ENCODE results near the gene CCL5.

The CCL5 gene

DNA sequence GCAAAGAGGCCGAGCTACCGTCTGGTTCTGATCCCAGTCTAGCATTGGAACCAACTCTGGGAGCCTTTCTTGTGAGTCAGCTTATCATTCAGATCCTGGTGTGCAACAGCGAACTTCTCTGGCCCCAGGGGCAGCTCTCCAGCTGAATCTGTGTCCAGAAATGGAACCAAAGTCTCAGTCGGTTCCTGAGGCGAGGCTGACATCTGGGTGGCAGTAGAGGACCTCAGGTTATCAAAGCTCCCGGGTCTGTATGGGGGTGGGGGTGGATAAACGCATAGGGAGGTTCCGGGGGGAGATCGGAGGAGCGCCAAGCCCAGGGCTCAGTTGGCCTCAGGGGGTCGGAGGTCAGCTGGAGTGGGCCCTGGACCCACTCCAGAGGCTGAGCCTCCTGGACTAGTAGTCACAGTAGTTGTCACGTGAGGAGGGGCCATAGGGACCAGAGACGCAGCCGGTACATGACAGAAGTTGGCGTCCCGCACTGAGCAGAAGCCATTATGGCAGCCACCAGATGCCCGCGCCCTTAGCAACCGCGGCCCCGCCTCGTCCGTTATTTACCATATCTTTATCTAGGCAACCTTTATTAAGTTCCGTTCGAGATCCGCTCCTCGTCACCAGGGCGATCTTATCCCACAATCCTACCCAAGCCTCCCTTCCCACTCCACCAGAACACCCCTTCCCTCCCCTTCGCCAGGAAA lies 37.5 kb upstream of the CCL5 start:
- ChIA-PET POLR2A (interaction anchor here (4.4 kb wide), 1 partner anchor 13 kb away, joined by 18 read pairs; the partner anchor contains the start of gene RDM1), CTCF (interaction anchor here (0.7 kb wide), 1 partner anchor 25 kb away, joined by 3 read pairs; no protein-coding TSS in a partner anchor)
- TF ChIP-seq SUZ12 (IDR thresholded peaks at IDR 0.05) = no peak
- TF ChIP-seq NFRKB (IDR thresholded peaks at IDR 0.05) = no peak
- no peak for TF ChIP-seq ARNT (IDR thresholded peaks at IDR 0.05)
- TF ChIP-seq HDGF (IDR thresholded peaks at IDR 0.05; ENCODE audit: borderline replicate concordance) = no peak
- no peak for TF ChIP-seq L3MBTL2 (conservative IDR thresholded peaks at IDR 0.05)
- TF ChIP-seq SP1 (IDR thresholded peaks at IDR 0.05) = no peak
- no peak for TF ChIP-seq ZNF384 (IDR thresholded peaks at IDR 0.05)
- no peak for TF ChIP-seq FOXA1 (IDR thresholded peaks at IDR 0.05)
- no peak for TF ChIP-seq BHLHE40 (IDR thresholded peaks at IDR 0.05; ENCODE audit: borderline replicate concordance)

GRCh38 chr17:35915153-35915964 lies 35.2 kb upstream of the CCL5 start:
- CTCF ChIA-PET = interaction anchor here (1.3 kb wide), 1 partner anchor 16 kb away, joined by 4 read pairs; no protein-coding TSS in a partner anchor
- DNase-seq (ENCODE audit: extremely low spot score) = no peak
- no peak for TF ChIP-seq HDGF (IDR thresholded peaks at IDR 0.05; ENCODE audit: borderline replicate concordance)
- POLR2A ChIA-PET = interaction anchor here (0.8 to 4.4 kb wide), 3 partner anchors 16 to 107 kb away, joined by 3 to 18 read pairs (median 3); partner anchors contain the start of gene RDM1

More for the DNA sequence above, 37.5 kb upstream of the CCL5 start:
- no peak for DNase-seq (ENCODE audit: extremely low spot score)

DNA sequence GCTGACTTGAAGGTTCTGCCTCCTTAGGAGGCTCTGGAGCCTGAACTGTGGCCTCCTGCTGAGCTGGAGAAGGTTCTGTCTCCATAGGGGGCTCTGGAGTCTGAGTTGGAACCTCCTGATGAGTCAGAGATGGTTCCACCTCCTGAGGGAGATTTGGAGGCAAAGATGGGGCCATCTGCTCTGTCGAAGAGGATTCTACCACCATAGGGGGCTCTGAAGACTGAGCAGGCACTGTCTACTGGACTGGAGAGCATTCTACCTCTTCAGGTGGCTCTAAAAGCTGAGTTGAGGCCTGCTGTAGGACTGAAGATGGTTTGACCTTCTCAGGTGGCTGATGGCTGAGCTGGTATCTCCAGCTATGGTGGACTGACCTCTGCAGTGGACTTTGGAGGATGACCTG lies 34.2 kb upstream of the CCL5 start:
- CTCF ChIA-PET = no interaction called here
- no peak for TF ChIP-seq SP1 (IDR thresholded peaks at IDR 0.05)
- TF ChIP-seq NFRKB (IDR thresholded peaks at IDR 0.05) = no peak
- no peak for TF ChIP-seq HDGF (IDR thresholded peaks at IDR 0.05; ENCODE audit: borderline replicate concordance)
- TF ChIP-seq, protein P1, sequence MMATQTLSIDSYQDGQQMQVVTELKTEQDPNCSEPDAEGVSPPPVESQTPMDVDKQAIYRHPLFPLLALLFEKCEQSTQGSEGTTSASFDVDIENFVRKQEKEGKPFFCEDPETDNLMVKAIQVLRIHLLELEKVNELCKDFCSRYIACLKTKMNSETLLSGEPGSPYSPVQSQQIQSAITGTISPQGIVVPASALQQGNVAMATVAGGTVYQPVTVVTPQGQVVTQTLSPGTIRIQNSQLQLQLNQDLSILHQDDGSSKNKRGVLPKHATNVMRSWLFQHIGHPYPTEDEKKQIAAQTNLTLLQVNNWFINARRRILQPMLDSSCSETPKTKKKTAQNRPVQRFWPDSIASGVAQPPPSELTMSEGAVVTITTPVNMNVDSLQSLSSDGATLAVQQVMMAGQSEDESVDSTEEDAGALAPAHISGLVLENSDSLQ (IDR thresholded peaks at IDR 0.05) = no peak
- TF ChIP-seq BHLHE40 (IDR thresholded peaks at IDR 0.05; ENCODE audit: borderline replicate concordance) = no peak
- TF ChIP-seq LEF1 (IDR thresholded peaks at IDR 0.05; ENCODE audit: borderline replicate concordance) = no peak
- TF ChIP-seq CTBP1 (IDR thresholded peaks at IDR 0.05; ENCODE audit: borderline replicate concordance) = no peak
- no peak for TF ChIP-seq ZNF384 (IDR thresholded peaks at IDR 0.05)
- TF ChIP-seq SUZ12 (IDR thresholded peaks at IDR 0.05) = no peak
- no peak for TF ChIP-seq FOXK2 (IDR thresholded peaks at IDR 0.05)
- TF ChIP-seq TARDBP (IDR thresholded peaks at IDR 0.05) = no peak
- no peak for TF ChIP-seq ARNT (IDR thresholded peaks at IDR 0.05)
- no peak for DNase-seq (ENCODE audit: extremely low spot score)
- POLR2A ChIA-PET = interaction anchor here (1.3 to 4.4 kb wide), 2 partner anchors 12 to 17 kb away, joined by 3 to 18 read pairs; partner anchors contain the start of gene RDM1

- CTCF ChIA-PET = no interaction called here
- no peak for DNase-seq (ENCODE audit: extremely low spot score)
- POLR2A ChIA-PET = interaction anchor here (1.3 to 4.4 kb wide), 2 partner anchors 11 to 17 kb away, joined by 3 to 18 read pairs; partner anchors contain the start of gene RDM1
- no peak for TF ChIP-seq FOXM1 (IDR thresholded peaks at IDR 0.05; ENCODE audit: borderline replicate concordance)
- no peak for TF ChIP-seq ARNT (IDR thresholded peaks at IDR 0.05)
- TF ChIP-seq ELF4 (IDR thresholded peaks at IDR 0.05) = no peak
- TF ChIP-seq NFRKB (IDR thresholded peaks at IDR 0.05) = no peak
- no peak for TF ChIP-seq L3MBTL2 (conservative IDR thresholded peaks at IDR 0.05)
- TF ChIP-seq CTBP1 (IDR thresholded peaks at IDR 0.05; ENCODE audit: borderline replicate concordance) = no peak
- TF ChIP-seq HDGF (IDR thresholded peaks at IDR 0.05; ENCODE audit: borderline replicate concordance) = no peak
- TF ChIP-seq BHLHE40 (IDR thresholded peaks at IDR 0.05; ENCODE audit: borderline replicate concordance) = no peak
- no peak for TF ChIP-seq FOXA1 (IDR thresholded peaks at IDR 0.05)
- no peak for TF ChIP-seq SP1 (IDR thresholded peaks at IDR 0.05)
- TF ChIP-seq ZNF384 (IDR thresholded peaks at IDR 0.05) = no peak
- no peak for TF ChIP-seq SUZ12 (IDR thresholded peaks at IDR 0.05)
- no peak for TF ChIP-seq LEF1 (IDR thresholded peaks at IDR 0.05; ENCODE audit: borderline replicate concordance)
- TF ChIP-seq FOXK2 (IDR thresholded peaks at IDR 0.05) = no peak
- TF ChIP-seq, protein P1 (IDR thresholded peaks at IDR 0.05) = no peak
Measured at GRCh38 chr17:35913609-35914008, 33.4 kb upstream of the CCL5 start.

DNA sequence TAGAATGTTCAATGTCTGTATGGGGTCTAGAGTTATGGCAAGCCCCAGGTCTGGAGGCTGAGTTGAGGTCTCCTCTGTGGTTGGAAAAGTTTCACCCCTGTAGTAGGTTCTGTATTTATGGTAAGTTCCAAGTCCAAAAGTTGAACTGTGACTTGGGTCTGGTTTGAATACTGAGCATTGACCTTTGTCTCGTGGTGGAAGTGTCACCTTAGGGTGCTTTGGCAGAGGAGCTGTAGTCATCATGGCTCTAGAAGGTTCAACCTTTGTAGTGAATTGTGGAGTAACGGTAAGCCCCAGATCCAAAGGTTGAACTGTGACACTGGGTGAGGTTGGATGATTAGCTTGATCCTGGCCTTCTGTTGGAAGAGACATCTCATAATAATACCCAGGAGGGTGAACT lies 32.8 kb upstream of the CCL5 start:
- TF ChIP-seq FOXM1 (IDR thresholded peaks at IDR 0.05; ENCODE audit: borderline replicate concordance) = no peak
- no peak for TF ChIP-seq BHLHE40 (IDR thresholded peaks at IDR 0.05; ENCODE audit: borderline replicate concordance)
- TF ChIP-seq ZNF384 (IDR thresholded peaks at IDR 0.05) = no peak
- no peak for TF ChIP-seq ELF4 (IDR thresholded peaks at IDR 0.05)
- TF ChIP-seq TARDBP (IDR thresholded peaks at IDR 0.05) = no peak
- TF ChIP-seq FOXA1 (IDR thresholded peaks at IDR 0.05) = no peak
- TF ChIP-seq, protein P1 (IDR thresholded peaks at IDR 0.05) = no peak
- TF ChIP-seq ARNT (IDR thresholded peaks at IDR 0.05) = no peak
- no peak for TF ChIP-seq L3MBTL2 (conservative IDR thresholded peaks at IDR 0.05)
- no peak for TF ChIP-seq SP1 (IDR thresholded peaks at IDR 0.05)
- ChIA-PET CTCF (no interaction called here), POLR2A (interaction anchor here (1.4 to 4.4 kb wide), 2 partner anchors 18 kb away, joined by 4 to 18 read pairs; partner anchors contain the start of gene RDM1)
- no peak for DNase-seq (ENCODE audit: extremely low spot score)
